Measurements from ENCODE around the gene FRZB. TPM values are rescaled to one million over a fixed set of nuclear protein-coding genes. Genes with fewer than 3 reads are reported as not detected.

Gene FRZB
- total and polyA plus RNA-seq, 2 of the 13 experiments (the other 11 are each of a cell fraction or from before 2014, with no cell fraction given) = 0.04 to 1.2 TPM

GRCh38 chr2:182890773-182891378, 24.4 kb upstream of the FRZB start:
- Histone ChIP-seq H3K9me3 (ENCODE audit: low read length) (no peaks in the 10 kb centered on the region), H3K9ac (ENCODE audit: insufficient read depth, low read depth, low read length) (peak overlapping the region; percentile 46), H3K36me3 (replicated peaks in 1 of 2; ENCODE audit: control insufficient read depth in 1 of 2, insufficient read depth in 2 of 2, low read length in 2 of 2) (no peaks in the 10 kb centered on the region), H2AFZ (ENCODE audit: low read length) (peak overlapping the region; percentile 61), H3K79me2 (ENCODE audit: insufficient read depth, low read length) (no peaks in the 10 kb centered on the region), H3K4me2 (ENCODE audit: low read depth, low read length) (peak overlapping the region; percentile 82), H3K27me3 (ENCODE audit: control insufficient read depth in 1 of 2, insufficient read depth in 2 of 2, low read length in 2 of 2) (no peaks in the 10 kb centered on the region), H4K20me1 (ENCODE audit: insufficient read depth, low read length) (no peaks in the 10 kb centered on the region), H3K4me1 (ENCODE audit: insufficient read depth, low read length) (peaks cover 25% of the 10 kb centered on the region), H3K27ac (ENCODE audit: extremely low read length, insufficient read depth, low read length) (peak overlapping the region; percentile 72), H3K4me3 (replicated peaks in 1 of 3; ENCODE audit: insufficient read depth in 1 of 3, low read depth in 2 of 3, low read length in 3 of 3) (peak overlapping the region; percentile 47 to 70 (median 58); a peak in 5 of 6 replicates)
- intact Hi-C loops (cut with micrococcal nuclease; ENCODE audit: unreplicated experiment) = loop anchor here (1.0 kb wide), 1 partner anchor 9 kb away; no protein-coding TSS in a partner anchor
- in situ Hi-C loops (cut with HindIII; ENCODE audit: extremely low pct_ligation_motif_present, low pct_unique_long_range_greater_than_20kb) = no loop called here
- FAIRE-seq = peak; percentile 93
- ATAC-seq = peak; percentile 95
- ChIA-PET CTCF (ENCODE audit: low intra/inter-chr PET ratio, low total read pairs) (no interaction called here), POLR2A (interaction anchor here (1.5 kb wide), 1 partner anchor 9 kb away, joined by 9 read pairs; no protein-coding TSS in a partner anchor)
- no TSS peak for BruUV-seq (replicated peaks)
- 0% methylated on average over 3 of the region's 3 CpGs for WGBS (ENCODE audit: low lambda C conversion rate)
- peak; percentile 80 for DNase-seq (ENCODE audit: low spot score)
- TF ChIP-seq SOX5 (CRISPR knock-in tag; IDR thresholded peaks at IDR 0.05; ENCODE audit: borderline replicate concordance) = peak; percentile 45; the same call in 1 of the 2 replicates
- TF ChIP-seq, protein P1, sequence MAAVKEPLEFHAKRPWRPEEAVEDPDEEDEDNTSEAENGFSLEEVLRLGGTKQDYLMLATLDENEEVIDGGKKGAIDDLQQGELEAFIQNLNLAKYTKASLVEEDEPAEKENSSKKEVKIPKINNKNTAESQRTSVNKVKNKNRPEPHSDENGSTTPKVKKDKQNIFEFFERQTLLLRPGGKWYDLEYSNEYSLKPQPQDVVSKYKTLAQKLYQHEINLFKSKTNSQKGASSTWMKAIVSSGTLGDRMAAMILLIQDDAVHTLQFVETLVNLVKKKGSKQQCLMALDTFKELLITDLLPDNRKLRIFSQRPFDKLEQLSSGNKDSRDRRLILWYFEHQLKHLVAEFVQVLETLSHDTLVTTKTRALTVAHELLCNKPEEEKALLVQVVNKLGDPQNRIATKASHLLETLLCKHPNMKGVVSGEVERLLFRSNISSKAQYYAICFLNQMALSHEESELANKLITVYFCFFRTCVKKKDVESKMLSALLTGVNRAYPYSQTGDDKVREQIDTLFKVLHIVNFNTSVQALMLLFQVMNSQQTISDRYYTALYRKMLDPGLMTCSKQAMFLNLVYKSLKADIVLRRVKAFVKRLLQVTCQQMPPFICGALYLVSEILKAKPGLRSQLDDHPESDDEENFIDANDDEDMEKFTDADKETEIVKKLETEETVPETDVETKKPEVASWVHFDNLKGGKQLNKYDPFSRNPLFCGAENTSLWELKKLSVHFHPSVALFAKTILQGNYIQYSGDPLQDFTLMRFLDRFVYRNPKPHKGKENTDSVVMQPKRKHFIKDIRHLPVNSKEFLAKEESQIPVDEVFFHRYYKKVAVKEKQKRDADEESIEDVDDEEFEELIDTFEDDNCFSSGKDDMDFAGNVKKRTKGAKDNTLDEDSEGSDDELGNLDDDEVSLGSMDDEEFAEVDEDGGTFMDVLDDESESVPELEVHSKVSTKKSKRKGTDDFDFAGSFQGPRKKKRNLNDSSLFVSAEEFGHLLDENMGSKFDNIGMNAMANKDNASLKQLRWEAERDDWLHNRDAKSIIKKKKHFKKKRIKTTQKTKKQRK (IDR thresholded peaks at IDR 0.05; ENCODE audit: low read length) = no peak
- TF ChIP-seq DRAP1 (CRISPR knock-in tag; IDR thresholded peaks at IDR 0.05) = 0 out of 2 replicates have a peak, but pooled peaks have one; percentile 11
- peak in 1 of 2 experiments; percentile 71; a peak in 2 of 4 replicates for TF ChIP-seq EP300 (IDR thresholded peaks at IDR 0.05; ENCODE audit: low read depth in 2 of 2, low read length in 2 of 2)
- no peak for TF ChIP-seq EP300 (CRISPR knock-in tag; IDR thresholded peaks at IDR 0.05; ENCODE audit: borderline replicate concordance)
- TF ChIP-seq, protein P2, sequence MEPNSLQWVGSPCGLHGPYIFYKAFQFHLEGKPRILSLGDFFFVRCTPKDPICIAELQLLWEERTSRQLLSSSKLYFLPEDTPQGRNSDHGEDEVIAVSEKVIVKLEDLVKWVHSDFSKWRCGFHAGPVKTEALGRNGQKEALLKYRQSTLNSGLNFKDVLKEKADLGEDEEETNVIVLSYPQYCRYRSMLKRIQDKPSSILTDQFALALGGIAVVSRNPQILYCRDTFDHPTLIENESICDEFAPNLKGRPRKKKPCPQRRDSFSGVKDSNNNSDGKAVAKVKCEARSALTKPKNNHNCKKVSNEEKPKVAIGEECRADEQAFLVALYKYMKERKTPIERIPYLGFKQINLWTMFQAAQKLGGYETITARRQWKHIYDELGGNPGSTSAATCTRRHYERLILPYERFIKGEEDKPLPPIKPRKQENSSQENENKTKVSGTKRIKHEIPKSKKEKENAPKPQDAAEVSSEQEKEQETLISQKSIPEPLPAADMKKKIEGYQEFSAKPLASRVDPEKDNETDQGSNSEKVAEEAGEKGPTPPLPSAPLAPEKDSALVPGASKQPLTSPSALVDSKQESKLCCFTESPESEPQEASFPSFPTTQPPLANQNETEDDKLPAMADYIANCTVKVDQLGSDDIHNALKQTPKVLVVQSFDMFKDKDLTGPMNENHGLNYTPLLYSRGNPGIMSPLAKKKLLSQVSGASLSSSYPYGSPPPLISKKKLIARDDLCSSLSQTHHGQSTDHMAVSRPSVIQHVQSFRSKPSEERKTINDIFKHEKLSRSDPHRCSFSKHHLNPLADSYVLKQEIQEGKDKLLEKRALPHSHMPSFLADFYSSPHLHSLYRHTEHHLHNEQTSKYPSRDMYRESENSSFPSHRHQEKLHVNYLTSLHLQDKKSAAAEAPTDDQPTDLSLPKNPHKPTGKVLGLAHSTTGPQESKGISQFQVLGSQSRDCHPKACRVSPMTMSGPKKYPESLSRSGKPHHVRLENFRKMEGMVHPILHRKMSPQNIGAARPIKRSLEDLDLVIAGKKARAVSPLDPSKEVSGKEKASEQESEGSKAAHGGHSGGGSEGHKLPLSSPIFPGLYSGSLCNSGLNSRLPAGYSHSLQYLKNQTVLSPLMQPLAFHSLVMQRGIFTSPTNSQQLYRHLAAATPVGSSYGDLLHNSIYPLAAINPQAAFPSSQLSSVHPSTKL (CRISPR knock-in tag; IDR thresholded peaks at IDR 0.05) = peak; percentile 84
- no peak for TF ChIP-seq SOX6 (IDR thresholded peaks at IDR 0.05)
- TF ChIP-seq SOX6 (CRISPR knock-in tag; IDR thresholded peaks at IDR 0.05) = peak; percentile 60
- TF ChIP-seq, protein P3, sequence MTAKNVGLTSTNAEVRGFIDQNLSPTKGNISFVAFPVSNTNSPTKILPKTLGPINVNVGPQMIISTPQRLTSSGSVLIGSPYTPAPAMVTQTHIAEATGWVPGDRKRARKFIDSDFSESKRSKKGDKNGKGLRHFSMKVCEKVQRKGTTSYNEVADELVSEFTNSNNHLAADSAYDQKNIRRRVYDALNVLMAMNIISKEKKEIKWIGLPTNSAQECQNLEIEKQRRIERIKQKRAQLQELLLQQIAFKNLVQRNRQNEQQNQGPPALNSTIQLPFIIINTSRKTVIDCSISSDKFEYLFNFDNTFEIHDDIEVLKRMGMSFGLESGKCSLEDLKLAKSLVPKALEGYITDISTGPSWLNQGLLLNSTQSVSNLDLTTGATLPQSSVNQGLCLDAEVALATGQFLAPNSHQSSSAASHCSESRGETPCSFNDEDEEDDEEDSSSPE (CRISPR knock-in tag; IDR thresholded peaks at IDR 0.05) = no peak
- peak; percentile 69 for TF ChIP-seq PPARG (CRISPR knock-in tag; conservative IDR thresholded peaks at IDR 0.05)
- peak; percentile 42 to 67; a peak in 2 of 4 replicates for TF ChIP-seq NR2F1 (CRISPR knock-in tag; IDR thresholded peaks at IDR 0.05)
- no peak for TF ChIP-seq AGO1 (IDR thresholded peaks at IDR 0.05; ENCODE audit: low read depth, low read length, poor library complexity, severe bottlenecking)
- TF ChIP-seq LCORL (IDR thresholded peaks at IDR 0.05) = no peak
- TF ChIP-seq LCORL (CRISPR knock-in tag; IDR thresholded peaks at IDR 0.05) = 0 out of 2 replicates have a peak, but pooled peaks have one; percentile 27
- TF ChIP-seq ISL2 (CRISPR knock-in tag; IDR thresholded peaks at IDR 0.05) = 0 out of 2 replicates have a peak, but pooled peaks have one; percentile 55
- no peak for TF ChIP-seq ZNF83 (CRISPR knock-in tag; IDR thresholded peaks at IDR 0.05; ENCODE audit: borderline replicate concordance)

Data from HepG2 (cell line).